ENCODE data around the gene DNAJB13. TPM values are rescaled to one million over a fixed set of nuclear protein-coding genes. Genes with fewer than 3 reads are reported as not detected.

The DNAJB13 gene
- total and polyA plus RNA-seq, 12 donors = 0.14 to 0.65 (median 0.34) TPM; not detected in 4

GRCh38 chr11:73974604-73975478 is 24.0 kb downstream of the DNAJB13 start:
- Histone ChIP-seq H3K36me3 (replicated peaks in 1 of 2) (peaks cover 0 to 37% of the 10 kb centered on the region in 2 donors), H3K27me3 (no peaks in the 10 kb centered on the region), H3K4me3 (no peak overlapping the region), H3K4me1 (replicated peaks in 1 of 2) (no peaks in the 10 kb centered on the region), H3K27ac (no peak overlapping the region), H3K9me3 (replicated peaks in 1 of 3) (no peaks in the 10 kb centered on the region)
- TF ChIP-seq POLR2A (IDR thresholded peaks at IDR 0.05) (no peak), CTCF (IDR thresholded peaks at IDR 0.05) (no peak)
- intact Hi-C loops (cut with DNase I) = no loop called here
- no peak for DNase-seq
- 90 to 95% (median 92%) methylated on average over 13 of the region's 13 CpGs for WGBS, 4 donors

GRCh38 chr11:73975479-73975757 is 24.6 kb downstream of the DNAJB13 start:
- Histone ChIP-seq H3K36me3 (replicated peaks in 1 of 2) (peaks cover 0 to 37% of the 10 kb centered on the region in 2 donors), H3K27ac (no peak overlapping the region), H3K4me1 (replicated peaks in 1 of 2) (peaks cover 2% of the 10 kb centered on the region in 2 donors), H3K27me3 (no peaks in the 10 kb centered on the region), H3K4me3 (no peak overlapping the region), H3K9me3 (replicated peaks in 1 of 3) (no peaks in the 10 kb centered on the region)
- DNase-seq = no peak
- intact Hi-C loops (cut with DNase I) = no loop called here
- WGBS, 4 donors = 92 to 95% (median 93%) methylated on average over 6 of the region's 6 CpGs
- TF ChIP-seq POLR2A (IDR thresholded peaks at IDR 0.05) (no peak), CTCF (IDR thresholded peaks at IDR 0.05) (no peak)

- TF ChIP-seq POLR2A (IDR thresholded peaks at IDR 0.05) (no peak), CTCF (IDR thresholded peaks at IDR 0.05) (no peak)
- 88 to 95% (median 94%) methylated on average over 13 to 14 of the region's 14 CpGs for WGBS, 4 donors
- Histone ChIP-seq H3K4me3 (no peak overlapping the region), H3K27me3 (no peaks in the 10 kb centered on the region), H3K27ac (no peak overlapping the region), H3K9me3 (replicated peaks in 1 of 3) (no peaks in the 10 kb centered on the region), H3K4me1 (replicated peaks in 1 of 2) (peaks cover 7 to 9% of the 10 kb centered on the region in 2 donors), H3K36me3 (replicated peaks in 1 of 2) (peaks cover 0 to 37% of the 10 kb centered on the region in 2 donors)
- intact Hi-C loops (cut with DNase I) = no loop called here
- DNase-seq = no peak
Measured at GRCh38 chr11:73976451-73977151, 25.8 kb downstream of the DNAJB13 start.

- H3K4me3 ChIP-seq = no peak overlapping the region
- 93 to 99% (median 96%) methylated on average over 6 to 18 of the region's 18 CpGs for WGBS, 4 donors
- peaks cover 0 to 37% of the 10 kb centered on the region in 2 donors for H3K36me3 ChIP-seq (replicated peaks in 1 of 2)
- H3K9me3 ChIP-seq (replicated peaks in 1 of 3) = no peaks in the 10 kb centered on the region
- no peak for DNase-seq
- intact Hi-C loops (cut with DNase I) = no loop called here
- peaks cover 7 to 9% of the 10 kb centered on the region in 2 donors for H3K4me1 ChIP-seq (replicated peaks in 1 of 2)
- H3K27me3 ChIP-seq = no peaks in the 10 kb centered on the region
- H3K27ac ChIP-seq = no peak overlapping the region
- TF ChIP-seq POLR2A (IDR thresholded peaks at IDR 0.05) = no peak
- TF ChIP-seq CTCF (IDR thresholded peaks at IDR 0.05) = no peak
Measured at GRCh38 chr11:73977856-73978519, 27.2 kb downstream of the DNAJB13 start.

All from adrenal gland (tissue), 12 donors.